Measurements from ENCODE around the gene PLD4.

- TF ChIP-seq EP300 (IDR thresholded peaks at IDR 0.05) (no peak), CTCF (IDR thresholded peaks at IDR 0.05) (no peak)
Observed at GRCh38 chr14:104913435-104913834, 11.2 kb upstream of the PLD4 start.
